Vagina (tissue), 2 donors: Measurements from ENCODE around the gene KPNB1.

Experiments
- CTCF ChIP-seq, 3 experiments: fragments of 450-650 bp in 2 of 3; fragments of 200-600 bp in 1 of 3; sonication (generic) in 1 of 3; IDR thresholded peaks; one replicate each; pipeline ENCODE4 v1.5.1; 2017 to 2019; ENCODE audit warnings: antibody characterized with exemption in 3 of 3, mild to moderate bottlenecking in 2 of 3, moderate library complexity in 2 of 3
- POLR2A ChIP-seq, 2 donors: fragments of 450-650 bp; IDR thresholded peaks; one replicate each; pipeline ENCODE4 v1.6.1; 2017; ENCODE audit warnings: antibody characterized with exemption in 2 of 2, mild to moderate bottlenecking in 2 of 2, moderate library complexity in 2 of 2

DNA sequence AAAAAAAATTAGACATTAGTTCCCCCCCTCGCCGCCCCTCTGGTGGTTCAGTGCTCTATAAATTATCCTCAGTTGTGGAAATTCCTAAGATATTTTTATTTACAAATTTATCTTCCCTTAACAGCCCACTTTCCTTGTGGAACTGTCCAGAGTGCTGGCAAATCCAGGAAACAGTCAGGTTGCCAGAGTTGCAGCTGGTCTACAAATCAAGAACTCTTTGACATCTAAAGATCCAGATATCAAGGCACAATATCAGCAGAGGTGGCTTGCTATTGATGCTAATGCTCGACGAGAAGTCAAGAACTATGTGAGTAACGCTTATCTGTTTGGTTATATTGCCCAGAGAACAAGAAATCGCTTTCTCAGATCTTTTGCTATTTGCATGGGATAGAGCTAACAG lies 2.9 kb downstream of the KPNB1 start:
- TF ChIP-seq CTCF (IDR thresholded peaks at IDR 0.05) (no peak), POLR2A (IDR thresholded peaks at IDR 0.05) (no peak)
